ENCODE data around the gene IL7R. TPM values are rescaled to one million over a fixed set of nuclear protein-coding genes. Genes with fewer than 3 reads are reported as not detected.
"Not testable (repeated sequence)": the region's sequence is repeated elsewhere in the genome, so short reads cannot be mapped to it uniquely, and the experiment has no call there.

Gene IL7R
- total RNA-seq, 1 experiment from 2014 or later, result 0.98 TPM

- H3K27ac ChIP-seq (ENCODE audit: low read depth, low read length); DNase-seq (ENCODE audit: low read depth, low spot score); H3K4me2 ChIP-seq (ENCODE audit: low read length); H3K79me2 ChIP-seq (ENCODE audit: insufficient read depth, low read length); RAD21 ChIA-PET (ENCODE audit: low non-redundant PET in 1 of 2, low total read pairs in 2 of 2, uncharacterized antibody in 2 of 2, unreplicated experiment in 2 of 2); H3K9me3 ChIP-seq (ENCODE audit: control insufficient read depth in 1 of 2, insufficient read depth in 1 of 2, low read depth in 1 of 2, low read length in 2 of 2); H3K9ac ChIP-seq (ENCODE audit: low read length); intact Hi-C loops (cut with micrococcal nuclease); H3K9me2 ChIP-seq (ENCODE audit: insufficient read depth); BruUV-seq (replicated peaks); H4K20me1 ChIP-seq (ENCODE audit: insufficient read depth); H3K4me3 ChIP-seq (replicated peaks in 1 of 2; ENCODE audit: low read depth in 1 of 2, low read length in 2 of 2); H2AFZ ChIP-seq (ENCODE audit: low read depth, low read length, poor library complexity, severe bottlenecking); CTCF ChIA-PET; H3K36me3 ChIP-seq (ENCODE audit: control insufficient read depth in 1 of 2, insufficient read depth in 2 of 2, low read length in 2 of 2); ATAC-seq; POLR2A ChIA-PET; H3K4me1 ChIP-seq (ENCODE audit: control insufficient read depth in 1 of 2, insufficient read depth in 2 of 2, low read length in 2 of 2): not testable (repeated sequence)
- 0 out of 2 replicates have a peak, but pooled peaks cover 11% of the 10 kb centered on the region for H3K27me3 ChIP-seq (ENCODE audit: insufficient read depth, low read length)
Observed at GRCh38 chr5:35892799-35893198, 36.1 kb downstream of the IL7R start.

GRCh38 chr5:35894131-35894530 lies 37.4 kb downstream of the IL7R start:
- no peak overlapping the region for H3K4me2 ChIP-seq (ENCODE audit: low read length)
- 0 out of 2 replicates have a peak, but pooled peaks cover 11% of the 10 kb centered on the region for H3K27me3 ChIP-seq (ENCODE audit: insufficient read depth, low read length)
- H3K4me1 ChIP-seq (ENCODE audit: control insufficient read depth in 1 of 2, insufficient read depth in 2 of 2, low read length in 2 of 2), result no peaks in the 10 kb centered on the region
- H2AFZ ChIP-seq (ENCODE audit: low read depth, low read length, poor library complexity, severe bottlenecking), result no peak overlapping the region
- no peaks in the 10 kb centered on the region for H3K9me3 ChIP-seq (ENCODE audit: control insufficient read depth in 1 of 2, insufficient read depth in 1 of 2, low read depth in 1 of 2, low read length in 2 of 2)
- no peak overlapping the region for H3K4me3 ChIP-seq (replicated peaks in 1 of 2; ENCODE audit: low read depth in 1 of 2, low read length in 2 of 2)
- DNase-seq (ENCODE audit: low read depth, low spot score), result no peak
- intact Hi-C loops (cut with micrococcal nuclease), result no loop called here
- H3K27ac ChIP-seq (ENCODE audit: low read depth, low read length), result no peak overlapping the region
- no peaks in the 10 kb centered on the region for H3K36me3 ChIP-seq (ENCODE audit: control insufficient read depth in 1 of 2, insufficient read depth in 2 of 2, low read length in 2 of 2)
- BruUV-seq (replicated peaks), result no TSS peak
- no peak for ATAC-seq
- H4K20me1 ChIP-seq (ENCODE audit: insufficient read depth), result no peaks in the 10 kb centered on the region
- CTCF ChIA-PET, result no interaction called here
- H3K79me2 ChIP-seq (ENCODE audit: insufficient read depth, low read length), result no peaks in the 10 kb centered on the region
- no peaks in the 10 kb centered on the region for H3K9me2 ChIP-seq (ENCODE audit: insufficient read depth)
- POLR2A ChIA-PET, result no interaction called here
- TF ChIP-seq SIN3A (IDR thresholded peaks at IDR 0.05; ENCODE audit: low read depth) (no peak), ZFX (IDR thresholded peaks at IDR 0.05) (no peak), ATF3 (IDR thresholded peaks at IDR 0.05) (no peak), ZNF274 (IDR thresholded peaks at IDR 0.05; ENCODE audit: low read depth, low read length) (no peak), EZH2phosphoT487 (IDR thresholded peaks at IDR 0.05; ENCODE audit: borderline replicate concordance) (no peak), ELF1 (IDR thresholded peaks at IDR 0.05; ENCODE audit: borderline replicate concordance, low read depth) (no peak), MAX (IDR thresholded peaks at IDR 0.05) (no peak), JUND (IDR thresholded peaks at IDR 0.05) (no peak), POLR2AphosphoS5 (IDR thresholded peaks at IDR 0.05; ENCODE audit: low read depth, low read length) (no peak), TCF7L2 (IDR thresholded peaks at IDR 0.05; ENCODE audit: borderline replicate concordance, extremely low read depth, insufficient read depth, insufficient read length) (no peak), CEBPB (IDR thresholded peaks at IDR 0.05; ENCODE audit: low read depth) (no peak)
- H3K9ac ChIP-seq (ENCODE audit: low read length), result no peak overlapping the region
- RAD21 ChIA-PET (ENCODE audit: low non-redundant PET in 1 of 2, low total read pairs in 2 of 2, uncharacterized antibody in 2 of 2, unreplicated experiment in 2 of 2), result no interaction called here

Data from HCT116 (cell line).